Nephron (organoid): Measurements from ENCODE around the gene ARMC2.
A peak's percentile ranks its signal among the peaks of the same experiment; 100 is the strongest.

Source experiments
- H3K27ac Mint-ChIP-seq, 3 experiments: 2 replicates each; pipeline ENCODE4 v1.8.0; 2020; ENCODE audit warnings: mixed read lengths in 3 of 3, mild to moderate bottlenecking in 2 of 3, moderate library complexity in 1 of 3
- H3K27me3 Mint-ChIP-seq: 2 replicates; pipeline ENCODE4 v1.8.0; 2021; ENCODE audit warnings: low read depth, mild to moderate bottlenecking, moderate library complexity, mixed read lengths
- H3K36me3 Mint-ChIP-seq: 2 replicates; pipeline ENCODE4 v1.8.0; 2020; ENCODE audit warnings: low read depth, mixed read lengths
- H3K4me1 Mint-ChIP-seq: 2 replicates; pipeline ENCODE4 v1.8.0; 2020; ENCODE audit warnings: mixed read lengths
- H3K4me3 Mint-ChIP-seq, 3 experiments: 2 replicates each; pipeline ENCODE4 v1.8.0; 2020; ENCODE audit warnings: mild to moderate bottlenecking in 3 of 3, mixed read lengths in 3 of 3, moderate library complexity in 2 of 3
- H3K9me3 Mint-ChIP-seq: 2 replicates; pipeline ENCODE4 v1.8.0; 2020; ENCODE audit warnings: mixed read lengths
- TF ChIP-seq, protein P1 (sequence below), 3 experiments: fragments of 200-600 bp; sonication (generic); IDR thresholded peaks; one replicate each; pipeline ENCODE4 v1.5.0; 2021; ENCODE audit warnings: antibody characterized with exemption in 3 of 3; ENCODE audit not compliant: unreplicated experiment in 3 of 3

Gene ARMC2

DNA sequence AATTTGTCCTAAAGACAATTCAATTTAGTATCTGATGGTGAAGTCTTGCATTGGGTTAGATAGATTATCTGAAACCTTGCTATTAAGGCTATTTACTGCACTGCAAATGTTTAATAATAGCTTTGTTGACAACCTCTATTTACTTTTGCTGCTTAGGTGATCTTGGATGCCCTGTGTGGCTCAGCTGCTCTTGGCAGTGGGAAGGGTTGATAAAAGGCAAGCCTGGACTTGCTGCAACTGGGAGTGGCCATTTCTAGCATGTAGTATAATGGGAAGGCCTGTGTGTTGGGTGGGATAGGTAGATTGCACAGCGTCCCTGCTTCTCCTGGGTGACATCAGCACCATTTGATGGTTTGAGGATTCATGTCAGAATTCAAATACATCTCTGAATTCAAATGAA lies 49.1 kb downstream of the ARMC2 start:
- TF ChIP-seq, protein P1, sequence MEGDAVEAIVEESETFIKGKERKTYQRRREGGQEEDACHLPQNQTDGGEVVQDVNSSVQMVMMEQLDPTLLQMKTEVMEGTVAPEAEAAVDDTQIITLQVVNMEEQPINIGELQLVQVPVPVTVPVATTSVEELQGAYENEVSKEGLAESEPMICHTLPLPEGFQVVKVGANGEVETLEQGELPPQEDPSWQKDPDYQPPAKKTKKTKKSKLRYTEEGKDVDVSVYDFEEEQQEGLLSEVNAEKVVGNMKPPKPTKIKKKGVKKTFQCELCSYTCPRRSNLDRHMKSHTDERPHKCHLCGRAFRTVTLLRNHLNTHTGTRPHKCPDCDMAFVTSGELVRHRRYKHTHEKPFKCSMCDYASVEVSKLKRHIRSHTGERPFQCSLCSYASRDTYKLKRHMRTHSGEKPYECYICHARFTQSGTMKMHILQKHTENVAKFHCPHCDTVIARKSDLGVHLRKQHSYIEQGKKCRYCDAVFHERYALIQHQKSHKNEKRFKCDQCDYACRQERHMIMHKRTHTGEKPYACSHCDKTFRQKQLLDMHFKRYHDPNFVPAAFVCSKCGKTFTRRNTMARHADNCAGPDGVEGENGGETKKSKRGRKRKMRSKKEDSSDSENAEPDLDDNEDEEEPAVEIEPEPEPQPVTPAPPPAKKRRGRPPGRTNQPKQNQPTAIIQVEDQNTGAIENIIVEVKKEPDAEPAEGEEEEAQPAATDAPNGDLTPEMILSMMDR (IDR thresholded peaks at IDR 0.05; ENCODE audit: unreplicated experiment in 3 of 3): no peak
- peaks cover 3% of the 10 kb centered on the region for H3K36me3 Mint-ChIP-seq
- no peak overlapping the region for H3K4me3 Mint-ChIP-seq
- H3K27me3 Mint-ChIP-seq: no peaks in the 10 kb centered on the region
- no peak overlapping the region for H3K27ac Mint-ChIP-seq
- H3K4me1 Mint-ChIP-seq: peaks cover 5% of the 10 kb centered on the region
- no peaks in the 10 kb centered on the region for H3K9me3 Mint-ChIP-seq

DNA sequence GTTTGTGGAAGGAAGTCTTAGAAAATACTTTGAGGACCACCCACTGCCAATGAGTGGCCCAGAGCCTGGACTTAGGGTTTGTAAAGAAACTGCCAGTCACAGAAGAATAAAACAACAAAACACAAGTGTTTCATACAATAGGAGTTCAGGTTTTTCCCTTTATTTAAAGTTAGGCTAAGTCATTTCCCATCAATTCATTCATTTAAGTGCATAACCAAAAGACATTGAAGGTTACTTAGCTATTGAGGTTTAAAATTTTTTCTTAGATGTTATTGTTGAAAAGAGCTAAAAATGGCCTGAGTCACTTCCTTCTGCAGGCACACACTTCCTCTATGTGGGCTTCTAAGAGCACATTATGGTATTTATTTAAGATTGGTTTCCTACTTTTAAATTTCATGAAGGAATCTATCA lies 54.2 kb downstream of the ARMC2 start:
- H3K36me3 Mint-ChIP-seq: peaks cover 3% of the 10 kb centered on the region
- H3K4me3 Mint-ChIP-seq: no peak overlapping the region
- no peaks in the 10 kb centered on the region for H3K4me1 Mint-ChIP-seq
- TF ChIP-seq, protein P1 (IDR thresholded peaks at IDR 0.05; ENCODE audit: unreplicated experiment in 3 of 3): no peak
- H3K27ac Mint-ChIP-seq: no peak overlapping the region
- no peaks in the 10 kb centered on the region for H3K9me3 Mint-ChIP-seq
- no peaks in the 10 kb centered on the region for H3K27me3 Mint-ChIP-seq

DNA sequence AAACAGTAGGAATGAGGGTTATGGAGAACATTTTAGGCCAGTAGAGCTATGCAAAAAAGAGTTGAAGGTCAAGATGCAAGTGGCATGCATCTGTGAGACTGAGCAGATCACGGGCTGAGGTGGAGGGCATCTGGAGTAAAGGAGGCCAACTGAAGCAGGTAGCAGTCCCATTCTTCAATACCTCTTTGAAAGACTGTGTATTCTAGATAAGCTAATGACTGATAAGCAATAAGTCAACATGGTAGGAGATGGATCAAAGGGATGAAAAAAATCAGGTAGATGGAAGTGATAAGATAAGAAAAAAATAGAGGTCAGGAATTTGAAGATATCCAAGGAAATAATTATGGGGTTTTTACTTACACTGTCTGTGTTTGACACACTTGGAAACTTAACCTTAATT lies 55.6 kb downstream of the ARMC2 start:
- H3K36me3 Mint-ChIP-seq: peaks cover 3% of the 10 kb centered on the region
- no peaks in the 10 kb centered on the region for H3K4me1 Mint-ChIP-seq
- no peaks in the 10 kb centered on the region for H3K9me3 Mint-ChIP-seq
- H3K27ac Mint-ChIP-seq: no peak overlapping the region
- no peaks in the 10 kb centered on the region for H3K27me3 Mint-ChIP-seq
- TF ChIP-seq, protein P1 (IDR thresholded peaks at IDR 0.05; ENCODE audit: unreplicated experiment in 3 of 3): no peak
- no peak overlapping the region for H3K4me3 Mint-ChIP-seq

DNA sequence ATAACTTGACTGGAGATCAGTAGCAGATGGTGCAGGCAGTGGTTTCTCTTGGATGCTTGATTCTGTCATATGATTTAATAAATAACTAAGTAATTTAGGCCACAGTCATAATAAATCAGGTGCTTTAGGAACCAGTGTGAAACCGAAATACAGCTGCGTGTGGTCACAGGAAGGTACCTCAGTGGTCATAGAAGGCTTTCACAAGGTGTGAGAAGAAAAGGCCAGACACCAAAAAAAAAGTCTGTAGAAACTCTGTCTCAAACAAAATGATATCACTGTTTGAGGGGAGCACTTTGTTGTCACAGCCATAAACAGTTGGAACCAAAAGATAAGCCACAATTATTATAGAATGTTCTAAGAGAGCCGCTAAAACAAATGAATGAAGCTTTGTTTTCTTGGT lies 56.5 kb downstream of the ARMC2 start:
- H3K9me3 Mint-ChIP-seq: no peaks in the 10 kb centered on the region
- no peaks in the 10 kb centered on the region for H3K27me3 Mint-ChIP-seq
- peaks cover 3% of the 10 kb centered on the region for H3K36me3 Mint-ChIP-seq
- H3K4me3 Mint-ChIP-seq: no peak overlapping the region
- peak overlapping the region in 1 of 3 experiments; percentile 53 for H3K27ac Mint-ChIP-seq
- no peaks in the 10 kb centered on the region for H3K4me1 Mint-ChIP-seq
- TF ChIP-seq, protein P1 (IDR thresholded peaks at IDR 0.05; ENCODE audit: unreplicated experiment in 3 of 3): no peak

DNA sequence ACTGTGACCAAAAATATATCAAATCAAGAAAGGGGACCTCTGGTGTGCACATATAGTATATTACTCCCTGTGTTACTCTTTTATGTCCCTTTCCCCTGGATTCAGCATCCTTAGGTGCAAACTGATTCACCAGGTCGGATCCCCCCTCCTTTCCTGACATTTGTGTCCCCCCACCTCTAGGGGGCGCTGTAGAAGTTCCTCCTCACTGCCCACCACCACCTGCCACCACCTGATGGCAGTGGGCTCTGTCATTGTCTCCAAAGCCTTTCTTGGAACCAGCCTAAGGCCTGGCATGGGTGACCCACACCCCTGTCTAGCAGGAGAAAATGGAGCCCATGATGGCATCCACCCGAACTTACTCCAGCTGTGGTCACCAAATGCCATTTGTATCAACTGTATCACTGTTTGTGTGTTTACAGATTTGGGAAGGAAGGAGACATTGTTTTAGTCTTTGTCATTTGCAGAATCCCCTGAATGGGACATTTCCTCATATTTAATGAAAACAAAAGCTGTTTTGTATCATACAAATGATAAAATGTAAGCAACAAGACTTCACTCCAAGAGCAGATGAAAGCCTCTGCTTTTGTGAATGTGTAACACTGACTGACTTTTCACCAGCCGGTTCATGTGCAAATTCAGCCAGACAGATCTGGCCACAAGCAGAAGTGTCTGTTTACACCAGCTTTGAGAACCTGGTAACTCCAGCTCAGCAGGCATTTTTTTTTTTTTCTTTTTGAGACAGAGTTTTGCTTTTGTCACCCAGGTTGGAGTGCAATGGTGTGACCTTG lies 66.2 kb downstream of the ARMC2 start:
- Mint-ChIP-seq H3K27ac (no peak overlapping the region), H3K27me3 (peaks cover 3% of the 10 kb centered on the region), H3K9me3 (no peaks in the 10 kb centered on the region), H3K4me1 (no peaks in the 10 kb centered on the region), H3K4me3 (no peak overlapping the region), H3K36me3 (no peaks in the 10 kb centered on the region)
- TF ChIP-seq, protein P1 (IDR thresholded peaks at IDR 0.05; ENCODE audit: unreplicated experiment in 3 of 3): peak in 2 of 3 experiments; percentile 20 to 25

DNA sequence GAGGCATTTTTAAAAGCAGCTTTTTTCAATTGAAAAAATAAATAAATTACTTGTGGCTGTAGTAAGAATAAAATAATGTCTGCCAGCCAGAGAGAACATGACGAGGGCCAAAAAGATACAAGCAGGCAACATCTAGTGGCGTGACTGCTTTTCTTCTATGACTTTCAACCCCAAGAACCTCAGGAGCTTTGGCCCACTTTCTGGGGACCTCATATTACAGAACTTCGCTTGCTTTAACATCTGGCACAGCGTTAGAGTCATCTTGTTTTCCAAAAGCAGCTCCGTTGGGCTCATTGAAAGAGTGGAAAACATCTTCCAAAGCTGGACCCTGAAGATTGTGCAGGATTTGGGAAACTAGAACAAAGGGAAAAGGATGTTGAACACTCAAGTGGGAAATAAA lies 67.0 kb downstream of the ARMC2 start:
- Mint-ChIP-seq H3K4me3 (no peak overlapping the region), H3K27ac (no peak overlapping the region), H3K27me3 (peaks cover 3% of the 10 kb centered on the region), H3K9me3 (no peaks in the 10 kb centered on the region), H3K36me3 (no peaks in the 10 kb centered on the region), H3K4me1 (no peaks in the 10 kb centered on the region)
- TF ChIP-seq, protein P1 (IDR thresholded peaks at IDR 0.05; ENCODE audit: unreplicated experiment in 3 of 3): no peak
